Measurements from ENCODE around the gene AMBP. TPM values are rescaled to one million over a fixed set of nuclear protein-coding genes. Genes with fewer than 3 reads are reported as not detected.

Gene AMBP
- total RNA-seq, 2 donors from 2014 or later: 1.5 to 5.7 TPM

GRCh38 chr9:114025760-114026159 is 52.3 kb downstream of the AMBP start:
- TF ChIP-seq, protein P1, sequence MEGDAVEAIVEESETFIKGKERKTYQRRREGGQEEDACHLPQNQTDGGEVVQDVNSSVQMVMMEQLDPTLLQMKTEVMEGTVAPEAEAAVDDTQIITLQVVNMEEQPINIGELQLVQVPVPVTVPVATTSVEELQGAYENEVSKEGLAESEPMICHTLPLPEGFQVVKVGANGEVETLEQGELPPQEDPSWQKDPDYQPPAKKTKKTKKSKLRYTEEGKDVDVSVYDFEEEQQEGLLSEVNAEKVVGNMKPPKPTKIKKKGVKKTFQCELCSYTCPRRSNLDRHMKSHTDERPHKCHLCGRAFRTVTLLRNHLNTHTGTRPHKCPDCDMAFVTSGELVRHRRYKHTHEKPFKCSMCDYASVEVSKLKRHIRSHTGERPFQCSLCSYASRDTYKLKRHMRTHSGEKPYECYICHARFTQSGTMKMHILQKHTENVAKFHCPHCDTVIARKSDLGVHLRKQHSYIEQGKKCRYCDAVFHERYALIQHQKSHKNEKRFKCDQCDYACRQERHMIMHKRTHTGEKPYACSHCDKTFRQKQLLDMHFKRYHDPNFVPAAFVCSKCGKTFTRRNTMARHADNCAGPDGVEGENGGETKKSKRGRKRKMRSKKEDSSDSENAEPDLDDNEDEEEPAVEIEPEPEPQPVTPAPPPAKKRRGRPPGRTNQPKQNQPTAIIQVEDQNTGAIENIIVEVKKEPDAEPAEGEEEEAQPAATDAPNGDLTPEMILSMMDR (IDR thresholded peaks at IDR 0.05): no peak
- Histone ChIP-seq H3K9me3 (no peaks in the 10 kb centered on the region), H3K36me3 (no peaks in the 10 kb centered on the region), H3K27ac (no peak overlapping the region), H3K4me1 (no peaks in the 10 kb centered on the region), H3K4me3 (no peak overlapping the region), H3K27me3 (no peaks in the 10 kb centered on the region), H3K9ac (ENCODE audit: low read depth in 2 of 2, low read length in 2 of 2) (no peak overlapping the region)
- intact Hi-C loops (cut with DNase I): no loop called here
- DNase-seq: no peak

DNA sequence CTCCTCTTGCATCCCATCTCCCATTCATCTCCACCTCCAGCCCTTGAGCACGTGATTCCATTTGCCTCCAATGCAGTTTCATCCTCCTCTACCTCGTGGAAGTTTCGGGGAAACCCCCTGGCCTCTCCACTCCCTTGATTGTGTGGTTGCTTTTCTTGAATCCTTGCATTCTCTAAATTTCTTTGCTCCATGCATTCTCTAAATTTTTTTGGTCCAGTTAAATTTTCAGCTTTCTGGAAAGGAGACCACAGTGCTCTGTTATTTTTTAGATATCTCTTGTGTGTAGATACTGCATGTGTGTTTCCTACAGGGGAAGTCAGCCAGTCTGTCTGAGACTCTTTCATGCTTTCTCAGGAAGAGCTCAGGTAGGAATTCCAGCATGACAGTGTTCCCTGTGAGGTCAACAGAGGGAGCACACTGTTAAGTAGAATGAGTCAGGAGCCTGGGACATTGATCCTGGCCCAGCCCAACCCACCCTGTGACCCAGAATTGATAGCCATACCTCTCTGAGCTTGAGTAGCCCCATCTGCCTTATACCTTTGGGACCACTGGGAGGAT is 52.8 kb downstream of the AMBP start:
- Histone ChIP-seq H3K27ac (no peak overlapping the region), H3K9ac (ENCODE audit: low read depth in 2 of 2, low read length in 2 of 2) (no peak overlapping the region), H3K4me3 (no peak overlapping the region), H3K27me3 (no peaks in the 10 kb centered on the region), H3K36me3 (no peaks in the 10 kb centered on the region), H3K4me1 (no peaks in the 10 kb centered on the region), H3K9me3 (no peaks in the 10 kb centered on the region)
- TF ChIP-seq, protein P1 (IDR thresholded peaks at IDR 0.05): no peak
- DNase-seq: peak; percentile 15
- intact Hi-C loops (cut with DNase I): no loop called here

DNA sequence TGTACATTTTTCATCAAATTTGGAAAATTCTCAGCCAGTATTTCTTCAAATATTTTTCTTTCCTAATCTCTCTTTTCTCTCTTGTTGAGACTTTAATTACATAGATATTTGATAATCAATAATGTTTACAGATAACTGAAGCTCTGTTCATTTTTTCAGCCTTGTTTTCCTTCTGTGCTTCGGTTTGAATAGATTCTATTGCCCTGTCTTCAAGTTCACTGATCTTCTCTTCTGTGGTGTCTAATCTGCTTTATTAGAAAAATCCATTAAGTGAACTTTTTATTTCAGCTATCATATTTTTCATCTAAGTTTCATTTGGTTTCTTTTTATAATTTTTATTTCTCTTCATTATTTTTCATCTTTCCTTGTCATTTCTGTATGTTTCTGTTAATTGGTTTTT is 54.1 kb downstream of the AMBP start:
- H3K9me3 ChIP-seq: no peaks in the 10 kb centered on the region
- no peak overlapping the region for H3K27ac ChIP-seq
- DNase-seq: no peak
- TF ChIP-seq, protein P1 (IDR thresholded peaks at IDR 0.05): no peak
- H3K27me3 ChIP-seq: no peaks in the 10 kb centered on the region
- no peak overlapping the region for H3K4me3 ChIP-seq
- no peak overlapping the region for H3K9ac ChIP-seq (ENCODE audit: low read depth in 2 of 2, low read length in 2 of 2)
- intact Hi-C loops (cut with DNase I): no loop called here
- H3K36me3 ChIP-seq: no peaks in the 10 kb centered on the region
- no peaks in the 10 kb centered on the region for H3K4me1 ChIP-seq

DNA sequence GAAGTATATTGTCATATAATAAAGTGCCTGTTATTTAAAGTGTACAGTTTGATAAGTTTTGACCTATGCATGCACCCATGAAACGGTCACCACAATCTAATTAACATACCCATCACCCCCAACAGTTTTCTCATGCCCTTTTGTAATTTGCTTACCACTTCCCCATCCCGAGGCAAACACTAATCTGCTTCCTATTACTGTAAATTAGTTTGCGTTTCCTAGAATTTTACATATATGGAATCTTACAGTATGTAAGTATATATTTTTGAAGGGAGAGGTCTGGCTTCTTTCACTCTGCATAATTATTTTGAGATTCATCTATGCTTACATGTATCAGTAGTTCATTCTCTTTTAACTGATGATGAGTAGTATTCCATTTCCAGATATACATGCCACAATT is 56.5 kb downstream of the AMBP start:
- H3K9me3 ChIP-seq: no peaks in the 10 kb centered on the region
- intact Hi-C loops (cut with DNase I): no loop called here
- H3K27ac ChIP-seq: no peak overlapping the region
- no peaks in the 10 kb centered on the region for H3K36me3 ChIP-seq
- no peaks in the 10 kb centered on the region for H3K4me1 ChIP-seq
- H3K27me3 ChIP-seq: no peaks in the 10 kb centered on the region
- no peak overlapping the region for H3K4me3 ChIP-seq
- DNase-seq: no peak
- TF ChIP-seq, protein P1 (IDR thresholded peaks at IDR 0.05): no peak
- no peak overlapping the region for H3K9ac ChIP-seq (ENCODE audit: low read depth in 2 of 2, low read length in 2 of 2)

DNA sequence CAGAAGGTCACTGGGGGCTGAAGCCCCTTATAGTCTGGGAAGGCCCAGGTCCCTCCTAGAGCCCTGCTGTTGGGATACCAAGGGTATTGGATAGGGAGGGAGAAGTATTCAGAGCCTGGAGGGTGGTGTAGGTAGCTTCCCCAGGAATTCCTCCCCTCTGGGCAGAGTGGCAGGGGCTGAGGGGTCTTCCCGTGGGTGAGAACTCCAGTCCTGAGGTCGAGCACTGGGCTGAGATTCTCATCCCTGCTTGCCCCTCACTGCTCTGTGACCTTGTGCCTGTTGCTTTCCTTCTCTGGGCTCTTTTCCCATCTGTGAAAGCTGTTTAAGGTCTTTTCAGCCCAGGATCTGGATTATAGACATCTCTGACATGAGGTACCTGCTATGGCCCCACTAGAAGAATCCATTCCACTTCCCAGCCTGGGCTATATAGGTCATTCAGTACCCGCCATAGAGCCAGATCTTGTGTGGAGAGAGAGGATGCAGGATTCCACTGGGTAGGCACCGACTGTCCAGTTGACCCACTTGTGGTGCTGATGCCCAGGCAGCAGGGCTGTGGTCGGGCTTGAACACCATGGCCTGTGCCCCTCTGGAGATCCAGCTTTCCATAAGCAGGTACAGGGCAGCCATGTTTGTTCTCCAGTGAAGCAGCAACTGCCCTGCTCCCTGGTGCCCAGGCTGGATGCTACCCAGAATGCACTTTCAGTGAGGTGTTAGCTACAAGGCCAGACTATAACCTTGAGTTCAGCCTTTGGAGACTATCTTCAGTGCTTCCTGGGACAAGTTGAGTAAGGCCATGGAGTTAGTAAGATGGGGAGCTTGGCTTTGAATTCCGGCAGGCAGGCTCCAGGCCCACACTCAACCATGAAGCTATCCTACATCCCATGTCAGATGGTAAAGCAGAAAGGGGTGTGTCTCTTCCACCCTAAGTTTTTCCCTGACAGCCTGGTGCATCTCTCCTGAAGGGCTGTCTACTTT is 60.1 kb downstream of the AMBP start:
- H3K27me3 ChIP-seq: no peaks in the 10 kb centered on the region
- no peaks in the 10 kb centered on the region for H3K4me1 ChIP-seq
- TF ChIP-seq, protein P1 (IDR thresholded peaks at IDR 0.05): no peak
- intact Hi-C loops (cut with DNase I): no loop called here
- H3K4me3 ChIP-seq: no peak overlapping the region
- peak; percentile 12 for DNase-seq
- no peaks in the 10 kb centered on the region for H3K36me3 ChIP-seq
- H3K27ac ChIP-seq: no peak overlapping the region
- no peaks in the 10 kb centered on the region for H3K9me3 ChIP-seq
- no peak overlapping the region for H3K9ac ChIP-seq (ENCODE audit: low read depth in 2 of 2, low read length in 2 of 2)

All from colonic mucosa (tissue), 4 donors.